NCI-H1092 (cell line): ENCODE results near the gene RNF214.
"Not testable (repeated sequence)": the region's sequence is repeated elsewhere in the genome, so short reads cannot be mapped to it uniquely, and the experiment has no call there.

Experiments used
- DNase-seq: peaks from one replicate; lab custom pipeline; 2025; lab: John Stamatoyannopoulos, UW

The RNF214 gene

GRCh38 chr11:117230999-117231841 is 1.3 kb upstream of the RNF214 start:
- DNase-seq = no peak

- no peak for DNase-seq
Measured at GRCh38 chr11:117231842-117232091, 704 bp upstream of the RNF214 start, which contains the start of gene PCSK7. Gene PCSK7 (minus strand): TSS chr11:117232073. CDS start chr11:117229844, 2,229 bp downstream.

DNA sequence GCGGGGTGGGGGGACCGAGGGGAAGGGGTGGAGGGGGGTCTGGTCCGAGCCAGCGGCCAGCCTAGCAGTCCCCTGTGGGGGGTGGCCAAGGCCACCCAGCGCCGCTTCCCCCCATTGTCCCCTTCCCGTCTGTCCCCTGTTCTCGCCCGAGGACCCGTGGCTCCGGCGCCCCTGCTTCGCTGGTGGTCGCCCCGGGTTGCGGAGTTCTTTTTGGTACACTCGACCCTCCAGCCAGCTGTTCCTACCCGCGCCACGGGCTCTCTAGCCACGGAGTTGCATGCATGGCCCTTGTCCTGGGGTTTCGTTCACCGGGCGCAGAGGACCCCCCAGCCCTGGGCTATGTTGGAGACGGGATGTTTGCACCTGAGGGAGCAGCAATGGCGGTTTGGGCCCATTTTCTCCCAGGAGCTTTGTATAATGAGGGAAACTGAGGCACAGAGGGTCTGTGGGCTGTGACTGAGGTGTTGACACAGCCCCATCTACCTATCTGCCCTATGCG is 489 bp downstream of the RNF214 start:
- no peak for DNase-seq

DNA sequence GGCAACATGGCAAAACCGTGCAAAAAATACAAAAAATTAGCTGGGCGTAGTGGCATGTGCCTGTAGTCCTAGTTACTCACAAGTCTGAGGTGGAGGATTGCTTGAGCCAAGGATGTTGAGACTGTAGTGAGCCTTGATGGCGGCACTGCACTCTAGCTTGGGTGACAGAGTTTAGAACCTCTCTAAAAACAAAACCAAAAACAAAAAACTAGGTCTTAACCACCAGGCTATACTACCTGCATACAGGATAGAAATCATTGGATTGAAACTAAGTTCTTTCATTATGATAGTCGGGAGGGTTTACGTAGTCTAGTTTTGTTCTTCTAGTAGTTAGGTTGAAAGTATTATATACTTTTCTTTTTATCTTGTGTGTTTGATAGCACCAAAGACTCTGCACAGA is 5.8 kb downstream of the RNF214 start:
- no peak for DNase-seq

DNA sequence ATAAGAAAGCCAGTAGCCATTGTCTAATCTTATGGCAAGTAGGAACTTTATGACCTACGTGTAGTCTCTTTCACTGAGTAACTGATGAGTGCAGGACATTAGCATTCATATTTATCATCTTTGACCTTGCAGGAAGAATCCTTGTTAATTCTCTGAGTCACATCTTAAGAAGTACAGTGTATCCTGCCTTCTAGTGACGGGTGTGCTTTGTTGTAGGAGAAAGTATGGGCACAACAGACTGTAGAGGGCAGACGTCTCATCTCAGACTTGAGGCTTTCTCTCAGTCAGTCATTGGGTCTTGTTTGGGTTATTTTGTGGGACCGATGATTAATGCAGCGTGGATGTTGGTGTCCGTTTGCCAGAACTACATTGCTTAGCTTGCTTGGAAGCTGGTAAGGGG is 6.8 kb downstream of the RNF214 start:
- DNase-seq = no peak

- DNase-seq = no peak
Measured at GRCh38 chr11:117248341-117248740, 15.9 kb downstream of the RNF214 start.

DNA sequence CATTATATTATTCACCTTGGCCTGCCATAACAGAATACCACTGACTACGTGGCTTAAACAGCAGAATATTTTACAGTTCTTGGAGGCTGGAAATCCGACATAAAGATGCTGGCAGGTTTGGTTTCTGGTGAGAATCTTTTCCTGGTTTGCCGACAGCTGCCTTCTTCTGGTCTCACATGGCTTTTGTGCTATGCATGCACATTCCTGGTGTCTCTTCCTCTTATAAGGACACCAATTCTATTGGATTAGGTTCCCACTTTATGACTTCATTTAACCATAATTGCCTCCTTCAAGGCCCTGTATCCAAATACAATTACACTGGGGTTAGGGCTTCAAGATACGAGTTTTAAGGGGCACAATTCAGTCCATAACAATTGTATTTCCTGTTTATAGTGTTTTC is 17.1 kb downstream of the RNF214 start:
- no peak for DNase-seq

- no peak for DNase-seq
Measured at GRCh38 chr11:117251506-117251905, 19.0 kb downstream of the RNF214 start.

GRCh38 chr11:117255966-117256365 is 23.5 kb downstream of the RNF214 start:
- DNase-seq = no peak

GRCh38 chr11:117256573-117256972 is 24.1 kb downstream of the RNF214 start:
- no peak for DNase-seq

DNA sequence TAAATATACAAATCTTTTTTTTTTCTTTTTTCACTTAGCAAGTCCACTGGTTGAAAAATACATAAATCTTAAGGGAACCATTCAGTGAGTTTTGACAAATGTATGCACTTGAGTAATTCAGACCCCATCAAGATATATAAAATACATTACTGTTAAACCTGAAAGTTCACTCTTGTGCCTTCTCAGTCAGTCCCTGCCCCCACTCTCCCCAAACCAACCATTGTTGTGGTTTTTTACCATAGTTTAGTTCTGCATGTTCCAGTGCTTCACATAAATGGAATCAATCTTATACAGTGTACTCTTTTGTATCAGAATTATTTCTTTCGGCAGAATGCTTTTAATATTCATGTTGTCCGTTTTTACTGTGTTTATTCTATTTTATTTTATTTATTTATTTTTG is 26.1 kb downstream of the RNF214 start:
- DNase-seq = no peak

DNA sequence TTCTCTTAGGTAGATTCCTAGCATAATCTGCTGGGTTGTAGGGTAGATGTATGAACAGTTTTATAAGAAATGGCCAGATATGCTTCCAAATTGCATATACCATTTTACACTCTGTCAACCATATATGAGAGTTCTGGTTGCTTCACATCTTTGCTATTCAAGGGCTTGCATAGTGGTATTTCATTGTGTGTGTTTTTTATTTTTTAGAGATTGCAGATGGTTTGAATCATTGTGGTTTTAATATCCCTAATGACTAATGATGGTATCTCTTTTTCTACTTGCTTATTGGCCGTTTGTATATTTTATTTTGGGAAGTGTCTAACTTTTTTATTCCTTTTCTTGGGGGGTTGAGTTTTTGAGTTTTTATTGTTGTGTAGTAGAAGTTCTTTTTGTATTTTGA is 26.9 kb downstream of the RNF214 start:
- DNase-seq = no peak

- DNase-seq = not testable (repeated sequence)
Measured at GRCh38 chr11:117264624-117265323, 32.3 kb downstream of the RNF214 start.

DNA sequence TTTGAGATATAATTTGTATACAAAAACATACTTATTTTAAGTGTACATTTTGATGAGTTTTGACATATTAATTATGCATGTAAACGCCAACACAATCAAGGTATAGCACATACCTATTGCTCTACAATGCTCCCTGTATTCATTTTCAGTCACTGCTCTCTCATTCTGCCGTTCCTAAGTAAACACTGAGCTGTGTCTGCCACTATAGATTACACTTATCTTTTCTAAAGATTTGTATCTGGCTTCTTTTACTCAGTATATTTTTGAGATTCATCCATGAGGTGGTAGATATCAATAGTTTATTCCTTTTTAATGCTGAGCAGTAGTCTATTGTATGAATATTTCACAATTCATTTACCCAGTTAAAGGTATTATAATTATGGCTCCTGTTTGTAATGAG is 33.3 kb downstream of the RNF214 start:
- no peak for DNase-seq

DNA sequence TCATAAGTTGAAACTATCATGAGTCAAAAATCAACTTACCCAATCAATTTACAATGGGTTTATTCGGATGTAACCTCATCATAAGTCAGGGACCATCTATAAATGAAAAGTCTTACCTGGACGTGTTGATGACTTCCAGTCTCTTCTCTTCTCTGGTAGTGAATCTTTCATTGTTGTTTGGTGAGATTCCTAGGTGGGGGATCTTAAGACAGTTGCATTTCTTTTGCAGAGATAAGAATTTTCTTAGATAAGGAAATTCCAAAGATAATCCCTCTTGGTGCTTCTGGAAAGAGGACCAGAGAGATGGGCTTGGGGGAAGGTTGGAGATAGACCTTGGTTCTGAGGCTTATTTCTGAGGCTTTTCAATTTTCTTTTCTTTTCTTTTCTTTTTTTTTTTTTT is 37.4 kb downstream of the RNF214 start:
- no peak for DNase-seq

GRCh38 chr11:117271208-117271607 is 38.7 kb downstream of the RNF214 start:
- DNase-seq = no peak

GRCh38 chr11:117272175-117272574 is 39.7 kb downstream of the RNF214 start:
- not testable (repeated sequence) for DNase-seq

- DNase-seq = no peak
Measured at GRCh38 chr11:117273550-117274289, 41.2 kb downstream of the RNF214 start.

- DNase-seq = no peak
Measured at GRCh38 chr11:117278347-117278746, 45.9 kb downstream of the RNF214 start.

DNA sequence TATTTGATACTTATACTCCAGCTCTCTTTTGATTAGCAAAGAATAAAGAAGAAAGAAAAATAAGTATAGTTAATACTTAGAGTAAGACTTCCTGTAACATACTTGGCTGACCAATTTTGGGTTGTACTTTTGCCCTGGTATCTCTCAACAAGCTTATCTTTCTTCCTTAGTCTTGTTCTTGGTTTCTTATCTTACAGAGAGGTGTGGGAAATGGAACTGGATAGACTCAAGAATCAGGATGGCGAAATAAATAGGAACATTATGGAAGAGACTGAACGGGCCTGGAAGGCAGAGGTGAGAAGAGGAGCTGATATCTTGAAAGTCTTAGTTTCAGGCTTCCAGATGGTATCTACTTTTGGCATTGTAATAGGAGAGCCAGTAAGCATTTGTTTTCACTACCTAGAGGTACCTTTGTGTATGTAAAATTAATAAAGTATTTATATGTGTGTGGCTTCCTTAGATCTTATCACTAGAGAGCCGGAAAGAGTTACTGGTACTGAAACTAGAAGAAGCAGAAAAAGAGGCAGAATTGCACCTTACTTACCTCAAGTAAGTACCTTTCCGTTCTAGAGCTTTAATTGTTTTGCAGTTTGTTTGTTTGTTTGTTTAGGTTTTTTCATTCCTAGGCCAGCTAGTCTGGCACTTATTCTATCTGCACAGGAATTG is 47.4 kb downstream of the RNF214 start:
- no peak for DNase-seq

- no peak for DNase-seq
Measured at GRCh38 chr11:117281159-117281558, 48.7 kb downstream of the RNF214 start.

DNA sequence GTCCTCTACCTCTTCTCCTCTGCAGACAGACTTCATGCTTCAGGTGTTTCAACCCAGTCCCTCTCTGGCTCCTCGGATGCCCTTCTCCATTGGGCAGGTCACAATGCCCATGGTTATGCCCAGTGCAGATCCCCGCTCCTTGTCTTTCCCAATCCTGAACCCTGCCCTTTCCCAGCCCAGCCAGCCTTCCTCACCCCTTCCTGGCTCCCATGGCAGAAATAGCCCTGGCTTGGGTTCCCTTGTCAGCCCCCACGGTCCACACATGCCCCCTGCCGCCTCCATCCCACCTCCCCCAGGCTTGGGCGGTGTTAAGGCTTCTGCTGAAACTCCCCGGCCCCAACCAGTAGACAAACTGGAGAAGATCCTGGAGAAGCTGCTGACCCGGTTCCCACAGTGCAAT is 49.4 kb downstream of the RNF214 start:
- DNase-seq = no peak
